ENCODE results near the gene ABRAXAS1.
"Not testable (repeated sequence)": the region's sequence is repeated elsewhere in the genome, so short reads cannot be mapped to it uniquely, and the experiment has no call there.

Gene ABRAXAS1

GRCh38 chr4:83484500-83485461, at the start of gene ABRAXAS1:
ABRAXAS1 (minus strand) TSS chr4:83485100; CDS start chr4:83485072, 28 bp downstream.
- DNase-seq (ENCODE audit: low read depth), result peak; percentile 93
- TF ChIP-seq CTCF (IDR thresholded peaks at IDR 0.05; ENCODE audit: insufficient read depth, low read depth, low read length, missing control alignments), result no peak
- peak within 1 kb of the TSS; percentile 87 for H3K4me3 ChIP-seq (ENCODE audit: low read length)

- no peak for DNase-seq (ENCODE audit: low read depth)
- no peak overlapping the region for H3K4me3 ChIP-seq (ENCODE audit: low read length)
- no peak for TF ChIP-seq CTCF (IDR thresholded peaks at IDR 0.05; ENCODE audit: insufficient read depth, low read depth, low read length, missing control alignments)
Observed at GRCh38 chr4:83527671-83528070, 42.8 kb upstream of the ABRAXAS1 start.

- no peak for TF ChIP-seq CTCF (IDR thresholded peaks at IDR 0.05; ENCODE audit: insufficient read depth, low read depth, low read length, missing control alignments)
- DNase-seq (ENCODE audit: low read depth), result no peak
- H3K4me3 ChIP-seq (ENCODE audit: low read length), result no peak overlapping the region
Observed at GRCh38 chr4:83522239-83522638, 37.3 kb upstream of the ABRAXAS1 start.

- DNase-seq (ENCODE audit: low read depth), result peak; percentile 91
- no peak for TF ChIP-seq CTCF (IDR thresholded peaks at IDR 0.05; ENCODE audit: insufficient read depth, low read depth, low read length, missing control alignments)
- H3K4me3 ChIP-seq (ENCODE audit: low read length), result no peak overlapping the region
Observed at GRCh38 chr4:83516042-83516772, 31.3 kb upstream of the ABRAXAS1 start.

GRCh38 chr4:83510442-83510841, 25.5 kb upstream of the ABRAXAS1 start:
- H3K4me3 ChIP-seq (ENCODE audit: low read length), result no peak overlapping the region
- DNase-seq (ENCODE audit: low read depth), result no peak
- no peak for TF ChIP-seq CTCF (IDR thresholded peaks at IDR 0.05; ENCODE audit: insufficient read depth, low read depth, low read length, missing control alignments)

GRCh38 chr4:83509156-83509585, 24.3 kb upstream of the ABRAXAS1 start:
- TF ChIP-seq CTCF (IDR thresholded peaks at IDR 0.05; ENCODE audit: insufficient read depth, low read depth, low read length, missing control alignments), result peak; percentile 72

More at GRCh38 chr4:83509156-83509585, 24.3 kb upstream of the ABRAXAS1 start:
- peak; percentile 71 for DNase-seq (ENCODE audit: low read depth)
- not testable (repeated sequence) for H3K4me3 ChIP-seq (ENCODE audit: low read length)
